Spleen (tissue), 7 donors: ENCODE measurements around the gene FNBP1.

Experiments
- POLR2A ChIP-seq, 3 donors: fragments of 450-650 bp; IDR thresholded peaks; one replicate each; pipeline ENCODE4 v1.5.1; 2017; ENCODE audit warnings: antibody characterized with exemption in 3 of 3, mild to moderate bottlenecking in 1 of 3
- POLR2AphosphoS5 ChIP-seq, 3 donors: sonication (generic); formaldehyde crosslinking; IDR thresholded peaks; one replicate each; pipeline ENCODE4 v1.5.1; 2017; ENCODE audit warnings: antibody characterized with exemption in 3 of 3
- TF ChIP-seq, protein P1 (sequence below), 11 experiments: fragments of 200-600 bp in 7 of 11; fragments of 450-650 bp in 4 of 11; sonication (generic) in 4 of 11; IDR thresholded peaks in 8 of 11; conservative IDR thresholded peaks in 3 of 11; 1 replicate in 7 of 11; 2 replicates in 4 of 11; pipeline versions ENCODE4 v1.4.0 to v1.8.0; 2016 to 2021; ENCODE audit warnings: antibody characterized with exemption in 11 of 11, inconsistent platforms in 4 of 11, mild to moderate bottlenecking in 1 of 11
- donor health status: DM: no; HTN: no; CAD: no; lungs with moderate emphysema.
- donor health status: DM: no; HTN: no; CAD: no.
- donor health status: DM: no; HTN: no; CAD: no.

DNA sequence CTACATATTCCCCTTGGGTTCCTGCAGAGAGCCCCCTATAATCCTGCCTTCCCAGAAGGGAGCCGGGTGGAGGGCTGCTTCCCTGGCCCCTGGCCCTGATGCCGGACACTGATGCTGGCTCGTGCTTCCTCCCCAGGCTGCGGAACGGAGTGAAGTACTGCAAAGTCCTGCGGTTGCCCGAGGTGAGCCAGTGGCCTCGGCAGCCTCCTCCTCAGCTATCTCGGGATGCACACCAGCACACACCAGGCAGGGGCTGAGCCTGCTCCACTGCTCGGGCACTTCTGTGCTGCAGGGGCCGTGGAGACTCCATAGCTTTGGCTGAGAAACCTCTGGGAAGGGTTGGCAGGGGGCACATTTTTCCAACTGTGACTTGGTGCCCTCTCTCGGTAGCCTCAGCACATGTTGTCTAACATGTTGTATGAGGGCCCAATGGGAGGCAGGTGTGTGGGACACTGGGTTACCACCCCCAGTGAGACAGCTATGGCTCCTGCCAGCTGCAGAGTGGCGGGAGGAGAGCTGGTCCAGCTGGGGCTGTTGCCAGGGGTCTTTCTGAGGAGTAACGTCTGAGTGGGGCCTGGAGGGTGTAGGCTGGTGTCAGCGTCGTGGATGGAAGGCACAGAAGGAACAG is 169.3 kb downstream of the FNBP1 start:
- TF ChIP-seq, protein P1, sequence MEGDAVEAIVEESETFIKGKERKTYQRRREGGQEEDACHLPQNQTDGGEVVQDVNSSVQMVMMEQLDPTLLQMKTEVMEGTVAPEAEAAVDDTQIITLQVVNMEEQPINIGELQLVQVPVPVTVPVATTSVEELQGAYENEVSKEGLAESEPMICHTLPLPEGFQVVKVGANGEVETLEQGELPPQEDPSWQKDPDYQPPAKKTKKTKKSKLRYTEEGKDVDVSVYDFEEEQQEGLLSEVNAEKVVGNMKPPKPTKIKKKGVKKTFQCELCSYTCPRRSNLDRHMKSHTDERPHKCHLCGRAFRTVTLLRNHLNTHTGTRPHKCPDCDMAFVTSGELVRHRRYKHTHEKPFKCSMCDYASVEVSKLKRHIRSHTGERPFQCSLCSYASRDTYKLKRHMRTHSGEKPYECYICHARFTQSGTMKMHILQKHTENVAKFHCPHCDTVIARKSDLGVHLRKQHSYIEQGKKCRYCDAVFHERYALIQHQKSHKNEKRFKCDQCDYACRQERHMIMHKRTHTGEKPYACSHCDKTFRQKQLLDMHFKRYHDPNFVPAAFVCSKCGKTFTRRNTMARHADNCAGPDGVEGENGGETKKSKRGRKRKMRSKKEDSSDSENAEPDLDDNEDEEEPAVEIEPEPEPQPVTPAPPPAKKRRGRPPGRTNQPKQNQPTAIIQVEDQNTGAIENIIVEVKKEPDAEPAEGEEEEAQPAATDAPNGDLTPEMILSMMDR (IDR thresholded peaks at IDR 0.05 in 8 of 11, conservative IDR thresholded peaks at IDR 0.05 in 3 of 11) = no peak
- TF ChIP-seq POLR2A (IDR thresholded peaks at IDR 0.05) = no peak
- no peak for TF ChIP-seq POLR2AphosphoS5 (IDR thresholded peaks at IDR 0.05)
